Neural progenitor cell (in vitro differentiated cells): ENCODE results near the gene TUNAR. TPM values are rescaled to one million over a fixed set of nuclear protein-coding genes. Genes with fewer than 3 reads are reported as not detected.

Source experiments
- DNase-seq: peaks from one replicate; pipeline ENCODE4 v3.0.0-alpha.2; 2016; ENCODE audit warnings: low spot score
- H2AFZ ChIP-seq: fragments of 200-600 bp; sonication (generic); replicated peaks from 2 replicates; pipeline ENCODE4 v1.6.1; 2016; ENCODE audit warnings: antibody characterized with exemption
- H3F3A ChIP-seq: fragments of 200-600 bp; sonication (generic); 2 replicates; pipeline ENCODE4 v1.6.1; 2016; ENCODE audit warnings: antibody characterized with exemption, low read depth
- H3K27ac ChIP-seq: fragments of 200-600 bp; sonication (generic); 2 replicates; pipeline ENCODE4 v1.5.1; 2016; ENCODE audit warnings: mild to moderate bottlenecking
- H3K27me3 ChIP-seq: fragments of 200-600 bp; sonication (generic); 2 replicates; pipeline ENCODE4 v1.6.1; 2016; ENCODE audit warnings: mild to moderate bottlenecking, moderate library complexity
- H3K36me3 ChIP-seq: fragments of 200-600 bp; sonication (generic); 2 replicates; pipeline ENCODE4 v1.5.1; 2016
- H3K4me1 ChIP-seq: fragments of 200-600 bp; sonication (generic); 2 replicates; pipeline ENCODE4 v1.6.1; 2016; ENCODE audit warnings: mixed run types
- H3K4me2 ChIP-seq: fragments of 200-600 bp; sonication (generic); 2 replicates; pipeline ENCODE4 v1.6.1; 2016
- H3K4me3 ChIP-seq: fragments of 200-600 bp; sonication (generic); 2 replicates; pipeline ENCODE4 v1.5.1; 2016
- H3K79me2 ChIP-seq: fragments of 200-600 bp; sonication (generic); 2 replicates; pipeline ENCODE4 v1.6.1; 2016; ENCODE audit warnings: low read depth
- H3K9ac ChIP-seq: fragments of 200-600 bp; sonication (generic); 2 replicates; pipeline ENCODE4 v1.6.1; 2016
- H3K9me3 ChIP-seq: fragments of 200-600 bp; sonication (generic); 2 replicates; pipeline ENCODE4 v1.5.1; 2016; ENCODE audit warnings: low read depth
- H4K20me1 ChIP-seq: fragments of 200-600 bp; sonication (generic); 2 replicates; pipeline ENCODE4 v1.6.1; 2016; ENCODE audit warnings: low read depth
- H3K27ac Mint-ChIP-seq: 3 replicates; pipeline ENCODE4 v1.8.0; 2021; ENCODE audit warnings: mixed read lengths
- H3K27me3 Mint-ChIP-seq: 2 replicates; pipeline ENCODE4 v1.8.0; 2022; ENCODE audit warnings: low read depth, mild to moderate bottlenecking, inconsistent platforms, moderate library complexity, mixed read lengths; ENCODE audit not compliant: insufficient read depth
- H3K36me3 Mint-ChIP-seq: 3 replicates; pipeline ENCODE4 v1.8.0; 2021; ENCODE audit warnings: mixed read lengths
- H3K4me1 Mint-ChIP-seq: 3 replicates; pipeline ENCODE4 v1.8.0; 2021; ENCODE audit warnings: mixed read lengths
- H3K4me3 Mint-ChIP-seq: 3 replicates; pipeline ENCODE4 v1.8.0; 2021; ENCODE audit warnings: mild to moderate bottlenecking, moderate library complexity, mixed read lengths
- H3K9me3 Mint-ChIP-seq: 3 replicates; pipeline ENCODE4 v1.8.0; 2020; ENCODE audit warnings: mixed read lengths
- CTCF ChIP-seq: fragments of 200-600 bp; sonication (generic); IDR thresholded peaks from 2 replicates; pipeline ENCODE4 v1.5.1; 2017; ENCODE audit warnings: antibody characterized with exemption, mild to moderate bottlenecking
- EZH2 ChIP-seq: fragments of 200-600 bp; sonication (generic); IDR thresholded peaks from 2 replicates; pipeline ENCODE4 v1.6.1; 2017; ENCODE audit warnings: antibody characterized with exemption, mild to moderate bottlenecking, moderate library complexity
- EZH2phosphoT487 ChIP-seq: fragments of 200-600 bp; sonication (generic); IDR thresholded peaks from 2 replicates; pipeline ENCODE4 v1.6.1; 2017; ENCODE audit warnings: antibody characterized with exemption
- total RNA-seq: library from RNA; depleted of rRNA; stranded (reverse); fragments of >200 nt; gene quantifications from 2 replicates; pipeline ENCODE4 v1.2.3, GENCODE V29; 2015; ENCODE audit warnings: low replicate concordance

TUNAR gene
- total RNA-seq, 1 donor from 2014 or later: 14.1 TPM

GRCh38 chr14:95831041-95831440 lies 45.6 kb upstream of the TUNAR start:
- peaks cover 2% of the 10 kb centered on the region for H3K9me3 Mint-ChIP-seq
- Histone ChIP-seq H3K36me3 (no peaks in the 10 kb centered on the region), H3K4me3 (no peak overlapping the region), H4K20me1 (no peaks in the 10 kb centered on the region), H2AFZ (no peak overlapping the region), H3K27me3 (no peaks in the 10 kb centered on the region), H3K9ac (no peak overlapping the region), H3K27ac (no peak overlapping the region), H3K9me3 (no peaks in the 10 kb centered on the region), H3K4me1 (peaks cover 10% of the 10 kb centered on the region), H3K4me2 (no peak overlapping the region), H3K79me2 (no peaks in the 10 kb centered on the region), H3F3A (no peaks in the 10 kb centered on the region)
- H3K27me3 Mint-ChIP-seq: peaks cover 2% of the 10 kb centered on the region
- no peak overlapping the region for H3K27ac Mint-ChIP-seq
- H3K4me1 Mint-ChIP-seq: peaks cover 16% of the 10 kb centered on the region
- DNase-seq: no peak
- no peak overlapping the region for H3K4me3 Mint-ChIP-seq
- no peaks in the 10 kb centered on the region for H3K36me3 Mint-ChIP-seq
- TF ChIP-seq EZH2phosphoT487: no peak
- no peak for TF ChIP-seq CTCF
- TF ChIP-seq EZH2: no peak

- TF ChIP-seq EZH2 (no peak), EZH2phosphoT487 (no peak), CTCF (no peak)
- peaks cover 10% of the 10 kb centered on the region for H3K4me1 ChIP-seq
- H3K27ac ChIP-seq: no peak overlapping the region
- Mint-ChIP-seq H3K4me1 (peaks cover 16% of the 10 kb centered on the region), H3K9me3 (peaks cover 2% of the 10 kb centered on the region), H3K27me3 (peaks cover 2% of the 10 kb centered on the region), H3K27ac (no peak overlapping the region), H3K4me3 (no peak overlapping the region), H3K36me3 (no peaks in the 10 kb centered on the region)
- H2AFZ ChIP-seq: peak overlapping the region; percentile 84
- H4K20me1 ChIP-seq: no peaks in the 10 kb centered on the region
- DNase-seq: peak; percentile 15
- H3K9me3 ChIP-seq: no peaks in the 10 kb centered on the region
- no peak overlapping the region for H3K9ac ChIP-seq
- H3K4me3 ChIP-seq: no peak overlapping the region
- H3K27me3 ChIP-seq: no peaks in the 10 kb centered on the region
- no peaks in the 10 kb centered on the region for H3F3A ChIP-seq
- H3K36me3 ChIP-seq: no peaks in the 10 kb centered on the region
- no peaks in the 10 kb centered on the region for H3K79me2 ChIP-seq
- peak overlapping the region; percentile 31 for H3K4me2 ChIP-seq
Observed at GRCh38 chr14:95831468-95831867, 45.2 kb upstream of the TUNAR start.

GRCh38 chr14:95832012-95832411 lies 44.6 kb upstream of the TUNAR start:
- DNase-seq: no peak
- peaks cover 16% of the 10 kb centered on the region for H3K4me1 Mint-ChIP-seq

More at GRCh38 chr14:95832012-95832411, 44.6 kb upstream of the TUNAR start:
- peak overlapping the region; percentile 31 for H3K4me2 ChIP-seq
- H3K9me3 Mint-ChIP-seq: peaks cover 2% of the 10 kb centered on the region
- no peak for TF ChIP-seq EZH2
- no peak for TF ChIP-seq CTCF
- no peak for TF ChIP-seq EZH2phosphoT487
- peaks cover 10% of the 10 kb centered on the region for H3K4me1 ChIP-seq
- H3K9me3 ChIP-seq: no peaks in the 10 kb centered on the region
- no peaks in the 10 kb centered on the region for H3F3A ChIP-seq
- H3K27ac ChIP-seq: no peak overlapping the region
- H2AFZ ChIP-seq: peak overlapping the region; percentile 84
- no peak overlapping the region for H3K4me3 Mint-ChIP-seq
- no peak overlapping the region for H3K4me3 ChIP-seq
- H3K27me3 ChIP-seq: no peaks in the 10 kb centered on the region
- H3K9ac ChIP-seq: no peak overlapping the region
- no peaks in the 10 kb centered on the region for H3K27me3 Mint-ChIP-seq
- no peak overlapping the region for H3K27ac Mint-ChIP-seq
- no peaks in the 10 kb centered on the region for H3K36me3 ChIP-seq
- H3K36me3 Mint-ChIP-seq: no peaks in the 10 kb centered on the region
- no peaks in the 10 kb centered on the region for H4K20me1 ChIP-seq
- no peaks in the 10 kb centered on the region for H3K79me2 ChIP-seq
